ENCODE measurements around the gene ID1. TPM values are rescaled to one million over a fixed set of nuclear protein-coding genes. Genes with fewer than 3 reads are reported as not detected.
A peak's percentile ranks its signal among the peaks of the same experiment; 100 is the strongest.

The ID1 gene
- total and polyA plus RNA-seq, 2 of the 13 experiments (the other 11 are each of a cell fraction or from before 2014, with no cell fraction given): 320 to 419 TPM

DNA sequence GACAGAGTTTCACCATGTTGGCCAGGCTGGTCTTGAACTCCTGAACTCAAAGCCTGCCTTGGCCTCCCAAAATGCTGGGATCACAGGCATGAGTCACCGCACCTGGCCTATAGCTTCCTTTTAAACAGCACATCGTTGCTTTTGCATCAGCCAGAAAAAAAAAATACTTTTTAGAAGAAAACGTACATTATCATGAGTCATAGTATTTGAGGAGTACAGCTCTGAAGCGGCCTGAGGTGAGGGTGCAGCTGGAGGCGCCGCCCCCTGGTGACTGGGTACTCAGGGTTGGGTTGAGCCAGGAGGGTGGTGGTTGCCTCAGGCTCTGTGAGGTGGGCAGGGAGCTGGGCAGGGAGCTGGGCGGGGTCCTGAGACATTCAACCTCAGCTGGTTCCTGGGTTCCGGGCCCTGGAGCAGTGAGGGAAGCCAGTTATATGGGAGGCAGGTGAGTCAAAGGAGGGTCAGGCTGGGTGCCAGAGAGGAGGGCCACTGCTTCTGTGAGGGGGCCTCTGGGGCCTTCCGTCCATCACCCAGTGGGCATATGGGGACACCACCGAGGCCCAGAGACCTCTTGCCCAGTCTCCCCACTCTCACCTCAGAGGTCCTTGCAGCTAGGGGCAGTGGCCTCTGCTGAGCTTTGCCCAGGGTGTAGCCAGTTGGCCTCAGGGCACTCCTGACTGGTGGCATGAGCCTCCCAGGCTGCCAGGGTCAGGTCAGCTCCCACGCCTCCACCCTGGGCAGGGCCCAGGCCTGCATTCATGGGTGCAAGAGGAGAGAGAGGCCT, 11.7 kb upstream of the ID1 start (continued):
- TF ChIP-seq EP300 (IDR thresholded peaks at IDR 0.05; ENCODE audit: low read depth in 2 of 2, low read length in 2 of 2): no peak
- peak; percentile 48; the same call in 1 of the 2 replicates for TF ChIP-seq EP300 (CRISPR knock-in tag; IDR thresholded peaks at IDR 0.05; ENCODE audit: borderline replicate concordance)
- TF ChIP-seq ZSCAN30 (CRISPR knock-in tag; IDR thresholded peaks at IDR 0.05): no peak
- TF ChIP-seq IRX3 (CRISPR knock-in tag; IDR thresholded peaks at IDR 0.05; ENCODE audit: borderline replicate concordance, low read depth): no peak
- no peak for TF ChIP-seq ZSCAN21 (CRISPR knock-in tag; IDR thresholded peaks at IDR 0.05; ENCODE audit: borderline replicate concordance)
- peak; percentile 56; the same call in 1 of the 2 replicates for TF ChIP-seq ZNF350 (CRISPR knock-in tag; IDR thresholded peaks at IDR 0.05; ENCODE audit: borderline replicate concordance, low read depth)
- TF ChIP-seq, protein P1, sequence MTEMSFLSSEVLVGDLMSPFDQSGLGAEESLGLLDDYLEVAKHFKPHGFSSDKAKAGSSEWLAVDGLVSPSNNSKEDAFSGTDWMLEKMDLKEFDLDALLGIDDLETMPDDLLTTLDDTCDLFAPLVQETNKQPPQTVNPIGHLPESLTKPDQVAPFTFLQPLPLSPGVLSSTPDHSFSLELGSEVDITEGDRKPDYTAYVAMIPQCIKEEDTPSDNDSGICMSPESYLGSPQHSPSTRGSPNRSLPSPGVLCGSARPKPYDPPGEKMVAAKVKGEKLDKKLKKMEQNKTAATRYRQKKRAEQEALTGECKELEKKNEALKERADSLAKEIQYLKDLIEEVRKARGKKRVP (CRISPR knock-in tag; IDR thresholded peaks at IDR 0.05): peak in 1 of 2 experiments; percentile 99; a peak in 2 of 4 replicates
- TF ChIP-seq ASH2L (IDR thresholded peaks at IDR 0.05; ENCODE audit: insufficient read length, low read depth, low read length): no peak
- TF ChIP-seq MAFK (conservative IDR thresholded peaks at IDR 0.05 in 1 of 2, IDR thresholded peaks at IDR 0.05 in 1 of 2; ENCODE audit: low read length in 2 of 2): peak; percentile 20 to 59; a peak in 2 of 4 replicates
- no peak for TF ChIP-seq SP1 (IDR thresholded peaks at IDR 0.05)
- no peak for TF ChIP-seq SP1 (CRISPR knock-in tag; IDR thresholded peaks at IDR 0.05)
- TF ChIP-seq ZNF101 (CRISPR knock-in tag; IDR thresholded peaks at IDR 0.05; ENCODE audit: borderline replicate concordance, low read depth): no peak
- TF ChIP-seq NFKBIZ (CRISPR knock-in tag; IDR thresholded peaks at IDR 0.05): peak; percentile 56; the same call in 1 of the 2 replicates
- TF ChIP-seq ZNF501 (CRISPR knock-in tag; IDR thresholded peaks at IDR 0.05): 0 out of 2 replicates have a peak, but pooled peaks have one; percentile 24
- no peak for TF ChIP-seq ZNF547 (CRISPR knock-in tag; IDR thresholded peaks at IDR 0.05)
- TF ChIP-seq POLR2A (IDR thresholded peaks at IDR 0.05; ENCODE audit: insufficient read depth in 1 of 2, low read depth in 2 of 2, low read length in 2 of 2): peak in 1 of 2 experiments; percentile 45; a peak in 2 of 4 replicates
- no peak for TF ChIP-seq ZNF234 (CRISPR knock-in tag; conservative IDR thresholded peaks at IDR 0.05)
- no peak for TF ChIP-seq ZNF777 (CRISPR knock-in tag; IDR thresholded peaks at IDR 0.05)
- TF ChIP-seq ZNF354B (CRISPR knock-in tag; IDR thresholded peaks at IDR 0.05): no peak
- peak; percentile 70 for TF ChIP-seq AGO2 (optimal IDR thresholded peaks at IDR 0.05; ENCODE audit: low read depth, low read length)
- peak; percentile 20 for TF ChIP-seq DMAP1 (CRISPR knock-in tag; IDR thresholded peaks at IDR 0.05)
- TF ChIP-seq, protein P2, sequence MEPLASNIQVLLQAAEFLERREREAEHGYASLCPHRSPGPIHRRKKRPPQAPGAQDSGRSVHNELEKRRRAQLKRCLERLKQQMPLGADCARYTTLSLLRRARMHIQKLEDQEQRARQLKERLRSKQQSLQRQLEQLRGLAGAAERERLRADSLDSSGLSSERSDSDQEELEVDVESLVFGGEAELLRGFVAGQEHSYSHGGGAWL (CRISPR knock-in tag; IDR thresholded peaks at IDR 0.05): no peak
- TF ChIP-seq ZNF891 (CRISPR knock-in tag; IDR thresholded peaks at IDR 0.05): no peak; the same call in 1 of the 2 replicates
- TF ChIP-seq ZBTB38 (CRISPR knock-in tag; IDR thresholded peaks at IDR 0.05): peak; percentile 53; the same call in 1 of the 2 replicates
- TF ChIP-seq BORCS8-MEF2B (CRISPR knock-in tag; IDR thresholded peaks at IDR 0.05): no peak
- TF ChIP-seq ZNF556 (CRISPR knock-in tag; IDR thresholded peaks at IDR 0.05; ENCODE audit: borderline replicate concordance): no peak
- TF ChIP-seq AHR (CRISPR knock-in tag; IDR thresholded peaks at IDR 0.05): no peak
- TF ChIP-seq FOXA3 (CRISPR knock-in tag; IDR thresholded peaks at IDR 0.05): peak; percentile 46
- no peak for TF ChIP-seq TARDBP (CRISPR knock-in tag; IDR thresholded peaks at IDR 0.05)
- no peak for TF ChIP-seq SMAD9 (CRISPR knock-in tag; IDR thresholded peaks at IDR 0.05)
- no peak for TF ChIP-seq ZNF235 (CRISPR knock-in tag; IDR thresholded peaks at IDR 0.05; ENCODE audit: borderline replicate concordance)

Data from HepG2 (cell line).